WTC11 (cell line): Measurements from ENCODE around the gene DNAL4.
"Not testable (repeated sequence)": the region's sequence is repeated elsewhere in the genome, so short reads cannot be mapped to it uniquely, and the experiment has no call there.

ENCODE experiments used
- ATF1 ChIP-seq: sonication (generic); formaldehyde crosslinking; IDR thresholded peaks from 2 replicates; pipeline ENCODE4 v1.8.1; 2023; ENCODE audit warnings: mild to moderate bottlenecking, moderate library complexity, missing genetic modification reagents
- CBFB ChIP-seq: sonication (generic); formaldehyde crosslinking; IDR thresholded peaks from 2 replicates; pipeline ENCODE4 v1.8.1; 2022; ENCODE audit warnings: mild to moderate bottlenecking, low read depth, missing genetic modification reagents
- CTCF ChIP-seq: fragments of 200-600 bp; IDR thresholded peaks from 2 replicates; pipeline ENCODE4 v1.8.0; 2022; ENCODE audit warnings: antibody characterized with exemption
- IRF1 ChIP-seq: sonication (generic); formaldehyde crosslinking; IDR thresholded peaks from 2 replicates; pipeline ENCODE4 v1.8.0; 2023; ENCODE audit warnings: missing genetic modification reagents
- MAX ChIP-seq: sonication (generic); formaldehyde crosslinking; IDR thresholded peaks from 2 replicates; pipeline ENCODE4 v1.8.0; 2022; ENCODE audit warnings: mild to moderate bottlenecking, missing genetic modification reagents
- NFE2L1 ChIP-seq: sonication (generic); formaldehyde crosslinking; IDR thresholded peaks from 2 replicates; pipeline ENCODE4 v1.8.1; 2023; ENCODE audit warnings: missing genetic modification reagents
- NR2C2 ChIP-seq: sonication (generic); formaldehyde crosslinking; IDR thresholded peaks from 2 replicates; pipeline ENCODE4 v1.8.0; 2022; ENCODE audit warnings: mild to moderate bottlenecking, missing genetic modification reagents
- ZBTB43 ChIP-seq: sonication (generic); formaldehyde crosslinking; IDR thresholded peaks from 2 replicates; pipeline ENCODE4 v1.8.1; 2023; ENCODE audit warnings: mild to moderate bottlenecking, missing genetic modification reagents

GRCh38 chr22:38805041-38805593 is 11.2 kb upstream of the DNAL4 start:
- not testable (repeated sequence) for TF ChIP-seq CTCF; CBFB (CRISPR knock-in tag); NR2C2 (CRISPR knock-in tag); ATF1 (CRISPR knock-in tag); NFE2L1 (CRISPR knock-in tag); ZBTB43 (CRISPR knock-in tag); MAX (CRISPR knock-in tag); IRF1 (CRISPR knock-in tag)
